DND-41 (cell line): ENCODE measurements around the gene CCDC148.

Experiments used
- ATAC-seq: fragments of 200-7000 bp; cut with Tn5 transposase; 3 replicates; pipeline ENCODE4 v1.9.1; 2021; ENCODE audit warnings: low read depth; ENCODE audit not compliant: insufficient read depth
- DNase-seq: peaks from one replicate; pipeline ENCODE4 v3.0.0-alpha.2; 2020
- H2AFZ ChIP-seq: 2 replicates; pipeline ENCODE4 v1.6.0; 2012; ENCODE audit warnings: low read depth, low read length
- H3K27ac ChIP-seq: 2 replicates; pipeline ENCODE4 v1.5.1; 2012; ENCODE audit warnings: low read length, inconsistent platforms
- H3K27me3 ChIP-seq: fragments of 200-600 bp; sonication (generic); 2 replicates; pipeline ENCODE4 v1.6.0; 2012; ENCODE audit warnings: low read length, mild to moderate bottlenecking, inconsistent platforms; ENCODE audit not compliant: insufficient read depth, poor library complexity
- H3K36me3 ChIP-seq: 2 replicates; pipeline ENCODE4 v1.5.1; 2012; ENCODE audit warnings: low read length, inconsistent platforms; ENCODE audit not compliant: insufficient read depth
- H3K4me1 ChIP-seq: 2 replicates; pipeline ENCODE4 v1.5.1; 2012; ENCODE audit warnings: mild to moderate bottlenecking, low read length; ENCODE audit not compliant: insufficient read depth
- H3K4me2 ChIP-seq: 2 replicates; pipeline ENCODE4 v1.6.0; 2012; ENCODE audit warnings: mild to moderate bottlenecking, moderate library complexity, low read length, inconsistent platforms; ENCODE audit not compliant: insufficient read depth
- H3K4me3 ChIP-seq, 2 experiments: fragments of 200-600 bp in 1 of 2; shearing (Covaris generic) in 1 of 2; 2 replicates each; pipeline ENCODE4 v1.5.1; 2012 to 2016; ENCODE audit warnings: inconsistent platforms in 2 of 2, low read length in 2 of 2, mild to moderate bottlenecking in 2 of 2, low read depth in 1 of 2, moderate library complexity in 1 of 2
- H3K79me2 ChIP-seq: 2 replicates; pipeline ENCODE4 v1.6.0; 2012; ENCODE audit warnings: low read length, inconsistent platforms; ENCODE audit not compliant: insufficient read depth
- H3K9ac ChIP-seq: 2 replicates; pipeline ENCODE4 v1.6.0; 2012; ENCODE audit warnings: low read depth, mild to moderate bottlenecking, inconsistent platforms, low read length, moderate library complexity
- H3K9me3 ChIP-seq: 2 replicates; pipeline ENCODE4 v1.5.1; 2012; ENCODE audit warnings: low read length, moderate library complexity, mild to moderate bottlenecking, inconsistent platforms; ENCODE audit not compliant: insufficient read depth, severe bottlenecking
- H4K20me1 ChIP-seq: 2 replicates; pipeline ENCODE4 v1.6.0; 2012; ENCODE audit warnings: low read length; ENCODE audit not compliant: insufficient read depth
- CTCF ChIP-seq: IDR thresholded peaks from 2 replicates; pipeline ENCODE4 v1.5.1; 2012; ENCODE audit warnings: borderline replicate concordance, low read length, moderate library complexity, mild to moderate bottlenecking; ENCODE audit not compliant: poor library complexity, severe bottlenecking; ENCODE audit errors: extremely low read depth
- EZH2 ChIP-seq: IDR thresholded peaks from 3 replicates; pipeline ENCODE4 v1.6.1; 2012; ENCODE audit warnings: borderline replicate concordance, low read depth, mild to moderate bottlenecking, moderate library complexity, low read length, inconsistent platforms; ENCODE audit not compliant: severe bottlenecking

The CCDC148 gene

GRCh38 chr2:158486970-158487325 lies 30.4 kb upstream of the CCDC148 start:
- TF ChIP-seq CTCF (no peak), EZH2 (no peak)
- H3K9me3 ChIP-seq = no peaks in the 10 kb centered on the region
- ATAC-seq (no peak), DNase-seq (no peak)
- H3K9ac ChIP-seq = no peak overlapping the region
- peaks cover 23% of the 10 kb centered on the region for H3K79me2 ChIP-seq
- peaks cover 21% of the 10 kb centered on the region; the same call in 1 of the 2 replicates for H4K20me1 ChIP-seq
- no peak overlapping the region for H2AFZ ChIP-seq
- H3K27me3 ChIP-seq = no peaks in the 10 kb centered on the region
- no peaks in the 10 kb centered on the region for H3K36me3 ChIP-seq
- H3K27ac ChIP-seq = no peak overlapping the region
- H3K4me1 ChIP-seq = no peaks in the 10 kb centered on the region
- H3K4me3 ChIP-seq = no peak overlapping the region
- H3K4me2 ChIP-seq = no peak overlapping the region

- Histone ChIP-seq H3K79me2 (peaks cover 23% of the 10 kb centered on the region), H3K27ac (no peak overlapping the region), H3K4me3 (no peak overlapping the region), H3K36me3 (no peaks in the 10 kb centered on the region), H3K4me1 (no peaks in the 10 kb centered on the region), H3K27me3 (no peaks in the 10 kb centered on the region), H3K9ac (no peak overlapping the region), H3K9me3 (no peaks in the 10 kb centered on the region), H4K20me1 (peaks cover 20% of the 10 kb centered on the region; the same call in 1 of the 2 replicates), H2AFZ (no peak overlapping the region), H3K4me2 (no peak overlapping the region)
- no peak for DNase-seq
- TF ChIP-seq CTCF = no peak
- TF ChIP-seq EZH2 = no peak
- ATAC-seq = no peak
Measured at GRCh38 chr2:158486150-158486969, 29.8 kb upstream of the CCDC148 start.

- no peaks in the 10 kb centered on the region for H3K27me3 ChIP-seq
- H4K20me1 ChIP-seq = peaks cover 13% of the 10 kb centered on the region; the same call in 1 of the 2 replicates
- no peaks in the 10 kb centered on the region for H3K4me1 ChIP-seq
- TF ChIP-seq EZH2 = no peak
- no peak for TF ChIP-seq CTCF
- H3K36me3 ChIP-seq = no peaks in the 10 kb centered on the region
- no peak overlapping the region for H3K27ac ChIP-seq
- peaks cover 14% of the 10 kb centered on the region; the same call in 1 of the 2 replicates for H3K79me2 ChIP-seq
- DNase-seq (no peak), ATAC-seq (no peak)
- no peak overlapping the region for H3K4me3 ChIP-seq
- no peak overlapping the region for H2AFZ ChIP-seq
- H3K4me2 ChIP-seq = no peak overlapping the region
- H3K9me3 ChIP-seq = no peaks in the 10 kb centered on the region
- H3K9ac ChIP-seq = no peak overlapping the region
Measured at GRCh38 chr2:158484892-158485556, 28.5 kb upstream of the CCDC148 start.
